Measurements from ENCODE around the gene KAZN.

KAZN gene

GRCh38 chr1:14983277-14983676 lies 384.8 kb downstream of the KAZN start:
- no peak for DNase-seq (ENCODE audit: low read depth)

DNA sequence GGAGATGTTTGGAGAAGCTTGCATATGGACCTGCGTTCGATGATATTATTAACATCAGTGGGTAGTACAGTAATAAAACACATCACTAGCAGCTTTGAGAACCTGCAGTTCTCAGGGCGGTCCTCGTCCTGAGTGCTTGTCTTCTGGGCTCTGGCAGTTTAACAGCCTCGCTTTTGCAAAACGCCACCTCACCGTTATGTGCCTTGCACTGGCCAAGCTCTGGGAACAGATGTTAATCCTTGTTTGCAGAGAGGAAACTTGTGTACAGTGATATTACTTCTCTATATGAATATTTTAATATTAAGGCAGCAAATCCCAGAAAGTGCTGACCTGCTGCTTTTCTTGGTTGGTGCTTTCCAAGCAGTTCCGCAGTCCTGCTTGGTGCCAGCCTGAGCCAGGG lies 387.7 kb downstream of the KAZN start:
- no peak for DNase-seq (ENCODE audit: low read depth)

DNA sequence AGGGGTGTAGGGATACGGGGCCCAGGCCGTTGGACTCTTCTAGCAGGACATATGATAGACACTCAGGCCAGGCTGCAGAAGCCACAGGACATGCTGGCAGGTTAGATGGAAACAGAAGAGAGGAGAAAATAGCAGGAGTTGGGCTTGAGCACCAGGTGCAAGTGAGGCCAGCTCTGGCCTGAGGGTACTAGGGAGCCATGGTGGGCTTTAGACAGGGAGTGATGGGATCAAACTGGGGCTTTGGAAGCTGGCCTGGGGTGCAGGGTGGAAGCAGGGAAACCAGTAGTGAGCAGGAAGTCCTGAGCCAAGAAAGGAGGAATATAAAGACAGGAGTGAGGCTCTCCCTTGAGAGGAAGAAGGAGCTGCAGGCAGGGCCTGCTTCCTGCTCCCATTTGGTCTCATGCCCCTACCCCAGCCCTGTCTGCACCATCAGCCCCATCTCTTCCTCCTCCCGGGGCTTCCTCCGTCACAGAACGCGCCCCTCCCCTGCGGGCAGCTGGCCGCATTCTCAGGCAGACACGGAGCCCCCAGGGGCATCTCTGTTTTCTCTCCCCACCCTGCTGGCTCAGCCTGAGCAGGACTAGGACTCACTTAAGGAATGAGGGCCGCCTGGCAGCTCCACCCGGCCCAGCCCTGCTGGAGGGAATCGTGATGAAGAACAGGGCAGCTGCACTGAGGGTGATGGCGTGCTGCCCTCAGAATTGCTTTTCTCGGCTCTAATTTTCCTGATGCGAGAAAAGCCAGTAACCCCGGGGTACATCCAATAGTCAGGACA lies 389.5 kb downstream of the KAZN start:
- DNase-seq (ENCODE audit: low read depth), result no peak

GRCh38 chr1:14988636-14989035 lies 390.2 kb downstream of the KAZN start:
- DNase-seq (ENCODE audit: low read depth), result no peak

GRCh38 chr1:14989931-14990728 lies 391.6 kb downstream of the KAZN start:
- DNase-seq (ENCODE audit: low read depth), result no peak

DNA sequence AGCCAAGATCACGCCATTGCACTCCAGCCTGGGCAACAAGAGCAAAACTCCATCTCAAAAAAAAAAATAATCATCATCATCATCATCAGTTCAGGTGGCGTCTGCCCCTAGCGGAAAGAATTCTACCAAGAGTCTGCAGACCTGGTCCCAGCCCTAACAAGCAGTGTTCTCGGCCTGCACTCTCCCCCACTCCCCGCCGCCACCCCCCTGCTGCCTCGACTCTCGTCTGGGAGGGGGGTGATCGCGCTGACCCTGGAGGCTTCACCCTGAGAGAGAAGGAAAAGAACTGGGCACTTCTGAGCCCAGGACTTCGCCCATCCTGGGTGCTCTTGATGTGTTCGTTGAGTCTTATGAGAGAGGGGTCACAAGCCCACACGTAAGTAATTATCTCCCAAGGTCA lies 394.9 kb downstream of the KAZN start:
- no peak for DNase-seq (ENCODE audit: low read depth)

GRCh38 chr1:14994148-14994547 lies 395.7 kb downstream of the KAZN start:
- DNase-seq (ENCODE audit: low read depth), result no peak

GRCh38 chr1:14994841-14995437 lies 396.5 kb downstream of the KAZN start:
- no peak for DNase-seq (ENCODE audit: low read depth)

DNA sequence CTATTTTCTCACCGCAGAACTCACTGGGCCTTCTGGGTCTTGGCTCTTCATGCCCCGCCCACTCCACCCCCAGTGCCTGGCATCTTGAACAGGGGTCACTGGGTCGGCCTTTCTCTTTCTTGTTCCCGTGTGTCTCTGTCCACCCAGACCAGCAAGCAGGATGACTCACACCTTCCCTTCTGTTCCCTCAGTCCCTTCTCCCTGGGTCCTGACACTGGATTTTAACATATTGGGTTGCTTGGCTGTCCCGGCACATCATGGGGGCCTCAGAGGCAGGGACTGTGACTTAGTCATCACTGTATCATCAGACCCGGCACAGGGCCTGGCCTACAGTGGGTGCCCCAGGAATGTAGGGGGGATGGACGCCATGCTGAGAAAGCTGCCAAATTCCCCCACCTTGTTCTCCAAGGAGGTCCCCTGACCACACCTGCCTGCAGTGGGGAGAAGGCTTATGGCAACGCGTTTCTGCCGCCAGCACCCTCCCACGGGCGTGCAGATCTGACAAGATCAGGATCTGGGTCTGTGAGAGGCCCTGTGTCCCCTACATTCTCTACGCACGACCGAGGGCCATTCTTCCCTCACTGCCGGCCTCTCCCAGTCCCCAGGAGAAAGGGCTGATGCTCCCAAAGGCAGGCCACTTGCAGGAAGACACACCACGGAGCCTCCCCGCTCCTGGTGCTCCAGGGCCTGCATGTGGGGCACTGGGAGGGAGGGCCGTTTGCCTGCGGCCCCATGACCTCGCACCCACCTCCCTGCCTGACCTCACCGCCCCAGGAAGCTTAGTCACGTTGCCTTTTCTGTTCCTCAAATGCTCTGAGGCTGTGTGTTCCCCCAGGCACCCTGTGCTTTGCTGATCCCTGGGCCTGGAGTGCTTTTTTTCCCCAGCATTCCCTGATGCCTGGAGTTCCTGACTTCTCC lies 397.9 kb downstream of the KAZN start:
- no peak for DNase-seq (ENCODE audit: low read depth)

- DNase-seq (ENCODE audit: low read depth), result no peak
These were observed 399.3 kb downstream of the KAZN start for GRCh38 chr1:14997646-14998276.

DNA sequence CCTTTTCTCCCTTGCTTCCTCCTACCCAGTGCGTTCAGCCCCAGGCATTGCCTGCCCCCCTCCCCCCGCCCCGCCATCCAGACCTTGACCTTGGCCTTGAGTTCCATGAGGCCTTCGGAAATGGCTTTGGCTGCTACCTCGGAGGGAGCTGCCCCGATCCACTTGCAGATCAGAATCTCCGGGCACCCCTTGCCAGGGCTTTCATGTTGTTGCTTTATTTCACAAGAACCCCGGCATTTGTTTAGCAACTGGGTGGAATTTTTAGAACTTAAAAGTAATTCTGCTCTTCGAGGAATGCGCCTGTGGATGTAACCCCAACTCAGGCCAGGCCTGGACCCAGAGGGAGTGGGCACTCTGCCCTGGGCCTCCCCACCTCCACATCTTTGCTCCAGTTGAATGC lies 401.0 kb downstream of the KAZN start:
- DNase-seq (ENCODE audit: low read depth), result no peak

- DNase-seq (ENCODE audit: low read depth), result no peak
These were observed 401.5 kb downstream of the KAZN start for GRCh38 chr1:15000030-15000429.

DNA sequence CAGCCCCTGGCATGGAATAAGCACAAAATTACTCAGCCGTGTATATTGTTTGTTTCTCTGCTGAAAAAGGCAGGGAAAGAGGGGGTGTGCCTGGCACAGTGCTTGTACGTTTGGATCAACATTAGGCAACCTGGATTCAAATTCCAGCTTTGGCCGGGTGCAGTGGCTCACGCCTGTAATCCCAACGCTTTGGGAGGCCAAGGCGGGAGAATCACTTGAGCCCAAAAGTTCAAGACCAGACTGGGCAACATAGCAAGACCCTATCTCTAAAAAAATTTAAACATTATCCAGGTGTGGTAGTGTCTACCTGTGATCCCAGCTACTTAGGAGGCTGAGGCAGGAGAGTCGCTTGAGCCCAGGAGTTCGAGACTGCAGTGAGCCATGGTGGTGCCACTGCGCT lies 402.2 kb downstream of the KAZN start:
- DNase-seq (ENCODE audit: low read depth), result no peak

- no peak for DNase-seq (ENCODE audit: low read depth)
These were observed 402.9 kb downstream of the KAZN start for GRCh38 chr1:15001317-15001915.

DNA sequence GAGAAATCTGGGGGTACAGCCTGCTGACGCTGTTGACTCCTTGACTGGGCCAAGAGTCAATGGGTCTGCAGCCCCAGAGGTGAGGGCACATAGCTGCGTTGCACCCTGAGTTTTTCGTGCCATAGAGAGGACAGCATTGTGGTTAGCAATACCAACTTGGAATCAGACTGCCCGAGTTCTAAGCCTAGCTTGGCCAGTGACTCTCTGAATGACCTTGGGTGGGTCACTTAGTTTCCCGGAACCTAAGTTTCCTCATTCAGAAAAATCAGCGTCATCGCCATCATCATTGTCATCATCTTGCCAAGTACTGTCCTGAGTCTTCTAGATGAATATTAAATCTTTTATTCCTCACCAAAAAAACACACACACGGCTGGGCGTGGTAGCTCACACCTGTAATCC lies 403.8 kb downstream of the KAZN start:
- no peak for DNase-seq (ENCODE audit: low read depth)

- no peak for DNase-seq (ENCODE audit: low read depth)
These were observed 405.9 kb downstream of the KAZN start for GRCh38 chr1:15004396-15004795.

GRCh38 chr1:15005116-15005515 lies 406.6 kb downstream of the KAZN start:
- DNase-seq (ENCODE audit: low read depth), result no peak

GRCh38 chr1:15007368-15007767 lies 408.9 kb downstream of the KAZN start:
- no peak for DNase-seq (ENCODE audit: low read depth)

DNA sequence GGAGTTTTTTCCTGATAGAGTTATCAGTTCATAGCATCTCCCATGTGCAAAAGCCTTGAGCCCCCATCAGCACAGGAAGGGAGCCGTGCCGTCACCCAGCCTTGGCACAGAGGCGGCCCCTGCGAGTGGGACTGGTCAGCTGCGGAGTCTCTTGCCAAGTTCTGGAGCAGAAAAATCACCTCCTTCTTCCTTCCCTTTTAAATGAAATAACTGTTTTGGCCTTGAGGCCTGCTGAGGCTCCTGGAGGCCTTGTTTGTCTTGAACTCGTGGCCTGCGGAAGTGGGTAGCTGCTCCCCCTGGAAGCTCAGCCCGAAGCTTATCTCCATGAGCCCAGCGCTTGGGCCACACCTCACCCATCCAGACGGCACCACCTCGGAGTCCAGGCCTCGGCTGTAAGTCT lies 409.4 kb downstream of the KAZN start:
- DNase-seq (ENCODE audit: low read depth), result no peak

DNA sequence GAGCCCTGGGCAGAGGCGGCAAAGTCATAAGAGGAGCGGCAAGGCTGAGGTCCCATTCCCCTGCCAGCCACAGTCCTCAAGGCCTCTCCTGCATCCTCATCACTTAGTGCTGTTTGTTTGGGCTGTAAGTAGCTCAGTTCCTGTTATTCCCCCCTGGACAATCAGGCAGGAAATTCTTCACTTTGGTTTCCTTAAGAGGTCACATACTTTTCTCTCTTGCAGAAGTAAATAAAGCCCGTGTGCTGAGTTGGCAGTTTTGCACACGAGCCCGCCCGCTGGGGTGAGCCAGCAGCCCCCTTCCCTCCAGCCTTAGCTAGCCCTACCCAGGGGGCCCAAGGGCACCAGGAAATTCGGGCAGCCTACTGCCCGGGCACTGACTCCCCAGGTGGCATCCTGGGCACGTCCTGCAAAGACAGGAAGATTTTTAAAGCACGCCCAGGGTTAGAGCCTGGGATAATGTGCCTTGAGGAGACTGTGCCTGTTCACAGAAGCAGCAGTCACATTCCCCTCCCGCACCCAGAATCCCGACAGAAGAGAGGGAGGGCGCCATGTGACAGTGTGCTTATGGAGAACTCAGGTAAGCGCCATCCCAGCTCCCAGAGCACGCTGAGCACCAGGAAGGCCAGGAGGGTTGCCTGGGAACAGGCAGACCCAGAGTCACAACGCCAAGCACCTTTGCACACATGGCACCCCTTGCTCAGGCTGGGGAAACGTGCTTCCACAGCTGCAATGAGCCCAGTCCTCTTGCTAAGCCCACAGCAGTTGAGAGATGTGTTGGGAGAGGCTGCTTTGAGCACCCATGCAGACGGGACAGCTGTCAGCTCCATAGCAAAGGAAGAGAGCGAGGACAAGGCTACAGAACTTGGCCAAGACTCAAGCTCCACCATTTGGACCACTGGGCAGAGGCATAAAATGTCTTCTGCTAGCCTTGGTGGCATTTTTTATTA lies 410.6 kb downstream of the KAZN start:
- DNase-seq (ENCODE audit: low read depth), result no peak
